ENCODE measurements around the gene PRSS22. TPM values are rescaled to one million over a fixed set of nuclear protein-coding genes. Genes with fewer than 3 reads are reported as not detected.

The PRSS22 gene
- total and polyA plus RNA-seq, 4 donors, result 11.5 to 34.1 (median 28.7) TPM

DNA sequence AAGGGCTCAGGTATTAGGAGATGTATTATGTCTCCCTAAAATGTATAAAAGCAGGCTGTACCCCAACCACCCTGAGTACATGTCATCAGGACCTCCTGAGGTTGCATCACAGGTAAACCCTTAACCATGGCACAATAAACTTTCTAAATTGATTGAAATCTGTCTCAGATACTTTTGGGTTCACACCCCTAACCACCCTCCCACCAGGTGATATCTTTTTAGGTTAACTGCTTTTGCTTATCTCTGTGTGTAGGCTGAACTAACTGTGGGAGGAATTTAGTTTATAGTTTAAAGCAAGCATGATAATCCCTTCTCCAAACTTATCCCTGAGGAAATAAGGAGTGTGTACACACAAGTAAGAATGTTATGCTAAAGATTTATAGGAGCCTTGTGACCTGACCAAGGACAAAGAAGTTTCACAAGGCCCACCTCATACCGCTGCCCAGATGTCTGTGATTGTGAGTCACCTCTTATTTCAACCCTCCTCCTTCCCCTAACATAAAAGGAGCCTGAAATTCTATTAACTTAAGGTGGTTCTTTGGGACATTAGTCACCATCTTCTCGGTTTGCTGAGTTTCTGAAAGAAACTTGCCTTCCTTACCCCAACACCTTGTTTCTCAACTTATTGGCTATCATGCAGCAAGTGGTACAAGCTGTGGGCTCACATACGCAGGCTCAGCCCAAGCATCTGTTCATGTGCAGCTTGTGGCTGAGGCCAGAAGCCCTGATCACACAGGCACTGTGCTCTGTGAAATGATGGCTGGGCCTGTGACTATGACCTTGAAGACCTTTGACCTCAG, 11.3 kb downstream of the PRSS22 start:
- Histone ChIP-seq H3K4me3 (no peak overlapping the region), H3K27me3 (ENCODE audit: control insufficient read depth in 3 of 3, insufficient read depth in 3 of 3, low read length in 2 of 3) (peaks cover 0 to 4% (median 3%) of the 10 kb centered on the region in 3 donors), H3K9ac (ENCODE audit: insufficient read depth in 1 of 2, low read length in 2 of 2) (no peak overlapping the region), H3K27ac (ENCODE audit: low read depth in 1 of 2, low read length in 1 of 2) (no peak overlapping the region), H3K9me3 (ENCODE audit: control insufficient read depth in 4 of 4, insufficient read depth in 3 of 4, low read length in 3 of 4) (peaks cover 0 to 2% (median 0%) of the 10 kb centered on the region in 4 donors), H3K4me1 (ENCODE audit: control insufficient read depth in 5 of 5, insufficient read depth in 5 of 5, low read length in 5 of 5) (peaks cover 0 to 8% (median 0%) of the 10 kb centered on the region in 5 donors), H3K36me3 (ENCODE audit: control insufficient read depth in 4 of 4, insufficient read depth in 4 of 4, low read length in 4 of 4) (no peaks in the 10 kb centered on the region)
- DNase-seq (no peak), ATAC-seq (ENCODE audit: insufficient read depth, low FRiP score) (no peak)
- WGBS, 2 donors, result 66 to 68% methylated on average over 3 of the region's 3 CpGs
- TF ChIP-seq, protein P1, sequence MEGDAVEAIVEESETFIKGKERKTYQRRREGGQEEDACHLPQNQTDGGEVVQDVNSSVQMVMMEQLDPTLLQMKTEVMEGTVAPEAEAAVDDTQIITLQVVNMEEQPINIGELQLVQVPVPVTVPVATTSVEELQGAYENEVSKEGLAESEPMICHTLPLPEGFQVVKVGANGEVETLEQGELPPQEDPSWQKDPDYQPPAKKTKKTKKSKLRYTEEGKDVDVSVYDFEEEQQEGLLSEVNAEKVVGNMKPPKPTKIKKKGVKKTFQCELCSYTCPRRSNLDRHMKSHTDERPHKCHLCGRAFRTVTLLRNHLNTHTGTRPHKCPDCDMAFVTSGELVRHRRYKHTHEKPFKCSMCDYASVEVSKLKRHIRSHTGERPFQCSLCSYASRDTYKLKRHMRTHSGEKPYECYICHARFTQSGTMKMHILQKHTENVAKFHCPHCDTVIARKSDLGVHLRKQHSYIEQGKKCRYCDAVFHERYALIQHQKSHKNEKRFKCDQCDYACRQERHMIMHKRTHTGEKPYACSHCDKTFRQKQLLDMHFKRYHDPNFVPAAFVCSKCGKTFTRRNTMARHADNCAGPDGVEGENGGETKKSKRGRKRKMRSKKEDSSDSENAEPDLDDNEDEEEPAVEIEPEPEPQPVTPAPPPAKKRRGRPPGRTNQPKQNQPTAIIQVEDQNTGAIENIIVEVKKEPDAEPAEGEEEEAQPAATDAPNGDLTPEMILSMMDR (IDR thresholded peaks at IDR 0.05; ENCODE audit: control extremely low read depth, extremely low read depth), result no peak

- WGBS, 2 donors, result 58 to 64% methylated on average over 5 of the region's 5 CpGs
- H3K27me3 ChIP-seq (ENCODE audit: control insufficient read depth in 3 of 3, insufficient read depth in 3 of 3, low read length in 2 of 3), result peaks cover 0 to 4% (median 3%) of the 10 kb centered on the region in 3 donors
- no peak for ATAC-seq (ENCODE audit: insufficient read depth, low FRiP score)
- no peaks in the 10 kb centered on the region for H3K36me3 ChIP-seq (ENCODE audit: control insufficient read depth in 4 of 4, insufficient read depth in 4 of 4, low read length in 4 of 4)
- DNase-seq, result no peak
- H3K27ac ChIP-seq (ENCODE audit: low read depth in 1 of 2, low read length in 1 of 2), result no peak overlapping the region
- peaks cover 0 to 17% (median 0%) of the 10 kb centered on the region in 5 donors for H3K4me1 ChIP-seq (ENCODE audit: control insufficient read depth in 5 of 5, insufficient read depth in 5 of 5, low read length in 5 of 5)
- TF ChIP-seq, protein P1 (IDR thresholded peaks at IDR 0.05; ENCODE audit: control extremely low read depth, extremely low read depth), result no peak
- no peak overlapping the region for H3K9ac ChIP-seq (ENCODE audit: insufficient read depth in 1 of 2, low read length in 2 of 2)
- no peak overlapping the region for H3K4me3 ChIP-seq
- H3K9me3 ChIP-seq (ENCODE audit: control insufficient read depth in 4 of 4, insufficient read depth in 3 of 4, low read length in 3 of 4), result peaks cover 0 to 2% (median 0%) of the 10 kb centered on the region in 4 donors
Measured at GRCh38 chr16:2845116-2845515, 12.9 kb downstream of the PRSS22 start.

DNA sequence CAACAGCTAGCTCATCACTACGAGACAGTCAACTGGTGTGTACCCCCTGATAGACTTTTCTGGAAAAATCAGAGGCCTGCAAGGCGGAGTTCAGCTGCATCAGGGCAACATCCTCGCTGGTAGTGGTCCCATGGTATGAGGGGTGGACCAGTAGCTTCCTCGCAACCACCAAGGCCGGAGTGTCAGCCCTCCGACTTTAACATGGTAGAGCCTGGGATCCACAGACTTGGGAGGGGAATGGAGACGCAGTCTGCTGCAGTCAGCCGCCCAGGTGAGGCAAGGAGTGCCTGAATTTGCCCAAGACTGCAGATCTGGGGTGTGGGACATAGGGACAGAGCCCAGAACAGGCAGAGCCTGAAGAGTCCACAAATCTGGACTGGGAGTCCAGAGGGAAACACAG, 14.4 kb downstream of the PRSS22 start:
- Histone ChIP-seq H3K36me3 (ENCODE audit: control insufficient read depth in 4 of 4, insufficient read depth in 4 of 4, low read length in 4 of 4) (no peaks in the 10 kb centered on the region), H3K4me1 (ENCODE audit: control insufficient read depth in 5 of 5, insufficient read depth in 5 of 5, low read length in 5 of 5) (peaks cover 0 to 17% (median 0%) of the 10 kb centered on the region in 5 donors), H3K9me3 (ENCODE audit: control insufficient read depth in 4 of 4, insufficient read depth in 3 of 4, low read length in 3 of 4) (no peaks in the 10 kb centered on the region), H3K27me3 (ENCODE audit: control insufficient read depth in 3 of 3, insufficient read depth in 3 of 3, low read length in 2 of 3) (peaks cover 0 to 4% (median 3%) of the 10 kb centered on the region in 3 donors), H3K27ac (ENCODE audit: low read depth in 1 of 2, low read length in 1 of 2) (no peak overlapping the region), H3K4me3 (no peak overlapping the region), H3K9ac (ENCODE audit: insufficient read depth in 1 of 2, low read length in 2 of 2) (no peak overlapping the region)
- ATAC-seq (ENCODE audit: insufficient read depth, low FRiP score) (no peak), DNase-seq (no peak)
- TF ChIP-seq, protein P1 (IDR thresholded peaks at IDR 0.05; ENCODE audit: control extremely low read depth, extremely low read depth), result no peak
- WGBS, 2 donors, result 90 to 91% methylated on average over 8 of the region's 8 CpGs

Measured in lung (tissue), 12 donors.